A549 (cell line): ENCODE results near the gene CDC23. TPM values are rescaled to one million over a fixed set of nuclear protein-coding genes. Genes with fewer than 3 reads are reported as not detected.

Source experiments
- ATAC-seq, 2 experiments: fragments of 200-7000 bp in 1 of 2; fragments of >200 bp in 1 of 2; cut with Nextera tagmentation in 1 of 2; cut with Tn5 transposase in 1 of 2; 3 replicates each; pipeline versions ENCODE4 v1.8.0 to v1.9.1; 2018 to 2020; ENCODE audit warnings: mild to moderate bottlenecking in 1 of 2, moderate library complexity in 1 of 2
- CTCF ChIA-PET: fragments of 300-600 bp; sonication (Branson Sonifier 250); formaldehyde crosslinking; extraction: SDS; loops from one replicate; lab custom pipeline; 2021; ENCODE audit warnings: antibody characterized with exemption, inconsistent platforms; lab: Yijun Ruan, JAX
- POLR2A ChIA-PET: fragments of 350-600 bp; formaldehyde crosslinking; extraction: SDS; loops from one replicate; lab custom pipeline; 2021; ENCODE audit warnings: antibody characterized with exemption, inconsistent platforms; lab: Yijun Ruan, JAX
- DNase-seq, 2 experiments: peaks; one replicate each; pipeline versions ENCODE4 v3.0.0 to v3.0.0-alpha.2; 2011 to 2016; ENCODE audit warnings: low read depth in 1 of 2, low spot score in 1 of 2
- FAIRE-seq: peaks from 2 replicates; lab custom pipeline; 2011; peaks lifted over from hg19 to GRCh38; lab: Jason Lieb, UNC
- H3K27ac ChIP-seq, 2 experiments: fragments of >200 bp; sonication (Bioruptor Twin); formaldehyde crosslinking; 3 replicates each; pipeline ENCODE4 v1.5.1; 2016 to 2017
- H3K4me1 ChIP-seq: fragments of >200 bp; sonication (Bioruptor Twin); formaldehyde crosslinking; 3 replicates; pipeline ENCODE4 v1.6.1; 2016
- H3K4me2 ChIP-seq: fragments of >200 bp; sonication (Bioruptor Twin); formaldehyde crosslinking; 3 replicates; pipeline ENCODE4 v1.6.1; 2016
- H3K4me3 ChIP-seq: fragments of >200 bp; sonication (Bioruptor Twin); formaldehyde crosslinking; 3 replicates; pipeline ENCODE4 v1.5.1; 2016
- H3K9me3 ChIP-seq: fragments of >200 bp; sonication (Bioruptor Twin); formaldehyde crosslinking; 3 replicates; pipeline ENCODE4 v1.6.1; 2016
- CBX8 ChIP-seq: fragments of 200-600 bp; sonication (generic); IDR thresholded peaks from 2 replicates; pipeline ENCODE4 v1.6.1; 2016
- CHD4 ChIP-seq: fragments of 200-600 bp; sonication (generic); IDR thresholded peaks from 2 replicates; pipeline ENCODE4 v1.6.1; 2016; ENCODE audit warnings: antibody characterized with exemption, mild to moderate bottlenecking, borderline replicate concordance
- EP300 ChIP-seq, 2 experiments: fragments of >200 bp; sonication (Bioruptor Twin); formaldehyde crosslinking; IDR thresholded peaks; 2 replicates in 1 of 2; 3 replicates in 1 of 2; pipeline ENCODE4 v1.6.1; 2016 to 2017
- FOXS1 ChIP-seq: fragments of 250-450 bp; sonication (Bioruptor Pico); IDR thresholded peaks from 2 replicates; pipeline ENCODE4 v1.5.0; 2020; ENCODE audit warnings: mild to moderate bottlenecking, moderate library complexity
- GATA3 ChIP-seq: IDR thresholded peaks from 2 replicates; pipeline ENCODE4 v1.6.1; 2012; ENCODE audit warnings: borderline replicate concordance
- HDAC2 ChIP-seq: fragments of 200-600 bp; sonication (generic); IDR thresholded peaks from 2 replicates; pipeline ENCODE4 v1.6.1; 2016
- JUN ChIP-seq, 2 experiments: fragments of >200 bp; sonication (Bioruptor Twin); formaldehyde crosslinking; IDR thresholded peaks; 2 replicates in 1 of 2; 3 replicates in 1 of 2; pipeline ENCODE4 v1.6.1; 2016 to 2017
- KDM1A ChIP-seq: fragments of 200-600 bp; sonication (generic); IDR thresholded peaks from 2 replicates; pipeline ENCODE4 v1.6.1; 2016; ENCODE audit warnings: low read depth, mild to moderate bottlenecking
- KDM5A ChIP-seq: fragments of 200-600 bp; sonication (generic); IDR thresholded peaks from 2 replicates; pipeline ENCODE4 v1.6.1; 2016; ENCODE audit warnings: antibody characterized with exemption, mild to moderate bottlenecking
- MAFK ChIP-seq: fragments of 450-650 bp; IDR thresholded peaks from 2 replicates; pipeline ENCODE4 v1.6.1; 2014; ENCODE audit not compliant: partially characterized antibody
- NPAS2 ChIP-seq: fragments of 250-450 bp; sonication (Bioruptor Pico); IDR thresholded peaks from 2 replicates; pipeline ENCODE4 v1.8.0; 2022; ENCODE audit warnings: mild to moderate bottlenecking, moderate library complexity, borderline replicate concordance
- PHF8 ChIP-seq: fragments of 200-600 bp; sonication (generic); IDR thresholded peaks from 2 replicates; pipeline ENCODE4 v1.6.1; 2016; ENCODE audit warnings: low read depth, mild to moderate bottlenecking, antibody characterized with exemption, moderate library complexity, borderline replicate concordance
- POLR2A ChIP-seq: IDR thresholded peaks from 2 replicates; pipeline ENCODE4 v1.6.1; 2012; ENCODE audit warnings: mild to moderate bottlenecking, low read length
- RARB ChIP-seq: fragments of 250-450 bp; sonication (Bioruptor Pico); IDR thresholded peaks from 2 replicates; pipeline ENCODE4 v1.8.0; 2021; ENCODE audit warnings: mild to moderate bottlenecking, moderate library complexity
- SREBF2 ChIP-seq: fragments of 450-650 bp; IDR thresholded peaks from 2 replicates; pipeline ENCODE4 v1.6.1; 2014; ENCODE audit warnings: mild to moderate bottlenecking, moderate library complexity
- ZFP36 ChIP-seq: fragments of 450-650 bp; IDR thresholded peaks from 2 replicates; pipeline ENCODE4 v1.6.1; 2014; ENCODE audit warnings: borderline replicate concordance; ENCODE audit not compliant: partially characterized antibody
- ZSCAN20 ChIP-seq: fragments of 250-450 bp; sonication (Bioruptor Pico); IDR thresholded peaks from 2 replicates; pipeline ENCODE4 v1.8.0; 2022; ENCODE audit warnings: mild to moderate bottlenecking, moderate library complexity
- WGBS: methylation state at CpG from one replicate; pipeline ENCODE4 v1.1.6; 2017; ENCODE audit errors: missing lambda C conversion rate; 5-methylcytosine and 5-hydroxymethylcytosine counted together
- polyA plus RNA-seq, 4 experiments: library from polyadenylated mRNA; depleted of rRNA in 3 of 4; stranded (reverse); fragments of >200 nt; fragmentation: RNase III in 1 of 4; extraction: RNeasy Plus Mini Kit Qiagen cat#74134 plus additional on column Dnase treatment in 1 of 4; gene quantifications; 2 replicates in 3 of 4; 3 replicates in 1 of 4; pipeline ENCODE4 v1.2.3, GENCODE V29; 2011 to 2017
- TF ChIP-seq, protein P1 (sequence below): fragments of 150-350 bp; IDR thresholded peaks from 2 replicates; pipeline ENCODE4 v1.6.1; 2014; ENCODE audit warnings: low read depth, mild to moderate bottlenecking, low read length
- TF ChIP-seq, protein P2 (sequence below): fragments of >200 bp; sonication (Bioruptor Twin); formaldehyde crosslinking; IDR thresholded peaks from 3 replicates; pipeline ENCODE4 v1.6.1; 2016
- TF ChIP-seq, protein P3 (sequence below): IDR thresholded peaks from 2 replicates; pipeline ENCODE4 v1.6.1; 2012

CDC23 gene
- polyA plus RNA-seq, 2 of the 4 experiments (the other 2 are of a cell fraction) = 37.1 to 70.3 TPM

DNA sequence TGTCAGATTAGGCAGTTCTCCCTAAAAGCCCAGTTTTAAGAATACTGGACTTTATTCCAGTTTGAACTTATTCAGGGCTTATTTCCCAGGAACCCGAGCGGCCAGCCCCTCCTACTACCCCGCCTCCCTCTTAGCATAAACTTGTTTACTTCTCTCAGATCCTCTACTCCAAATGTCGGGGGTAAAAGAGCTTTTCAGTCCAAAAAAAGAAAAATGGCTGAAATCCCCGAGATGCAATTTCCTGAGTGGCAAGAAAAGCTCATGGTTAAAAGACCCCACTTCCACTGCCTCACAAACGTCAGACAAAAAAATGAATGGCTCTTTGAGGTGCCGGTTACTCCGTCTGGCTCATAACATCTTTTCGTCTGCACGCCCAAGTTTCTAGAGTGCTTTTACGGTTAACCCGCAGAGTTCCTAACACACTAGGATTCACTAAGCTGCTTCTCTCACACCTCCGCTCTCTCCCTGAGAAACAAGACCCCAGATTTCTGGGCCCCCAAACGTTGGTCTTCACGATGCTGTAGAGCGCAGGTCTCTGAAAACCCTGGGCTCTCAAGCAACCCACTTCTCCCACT, 35.1 kb downstream of the CDC23 start:
- H3K4me2 ChIP-seq = peak overlapping the region; percentile 90
- peaks cover 15% of the 10 kb centered on the region for H3K4me1 ChIP-seq
- TF ChIP-seq CHD4 (no peak), SREBF2 (no peak), PHF8 (peak; percentile 90; the same call in 1 of the 2 replicates), KDM5A (peak; percentile 68)
- DNase-seq (peak; percentile 22 to 43), FAIRE-seq (no peak), ATAC-seq (peak; percentile 51 to 56; a peak in 5 of 6 replicates)
- POLR2A ChIA-PET = interaction anchor here (0.8 kb wide), 2 partner anchors 11 to 424 kb away, joined by 3 read pairs; no protein-coding TSS in a partner anchor
- peak overlapping the region; percentile 76 to 92 for H3K27ac ChIP-seq
- H3K4me3 ChIP-seq = peak overlapping the region; percentile 80
- CTCF ChIA-PET = interaction anchor here (0.6 to 6.3 kb wide), 12 partner anchors 8 to 325 kb away, joined by 3 to 41 read pairs (median 4); partner anchors contain the start of gene KDM3B
- no peaks in the 10 kb centered on the region for H3K9me3 ChIP-seq
- WGBS = under 1% methylated on average over 16 of the region's 16 CpGs

DNA sequence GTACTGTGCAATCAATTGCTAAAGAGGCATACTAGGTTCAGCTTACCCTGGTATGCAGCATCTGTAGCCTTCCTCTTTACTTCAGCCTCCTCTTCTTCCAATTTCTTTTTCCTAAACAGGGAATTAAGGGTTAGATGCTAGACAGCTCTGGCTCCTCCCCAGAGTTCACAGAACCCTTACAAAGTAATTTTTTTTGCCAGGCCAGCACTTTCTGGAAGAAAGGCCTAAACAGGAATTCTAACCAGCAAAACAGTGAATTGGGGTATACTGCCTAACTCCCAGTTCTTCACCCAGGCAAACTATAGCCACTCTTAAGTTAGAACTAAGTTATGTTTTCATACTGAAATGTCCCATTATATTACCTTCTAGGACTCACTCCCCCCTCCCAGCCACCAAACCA, 42.8 kb downstream of the CDC23 start:
- POLR2A ChIA-PET = no interaction called here
- DNase-seq (no peak), FAIRE-seq (no peak), ATAC-seq (no peak)
- Histone ChIP-seq H3K4me2 (no peak overlapping the region), H3K4me1 (no peaks in the 10 kb centered on the region), H3K4me3 (no peak overlapping the region), H3K9me3 (no peaks in the 10 kb centered on the region), H3K27ac (no peak overlapping the region)
- CTCF ChIA-PET = interaction anchor here (1.2 to 3.0 kb wide), 3 partner anchors 10 to 93 kb away, joined by 4 to 10 read pairs (median 9); partner anchors contain the start of gene KIF20A
- TF ChIP-seq, protein P1, sequence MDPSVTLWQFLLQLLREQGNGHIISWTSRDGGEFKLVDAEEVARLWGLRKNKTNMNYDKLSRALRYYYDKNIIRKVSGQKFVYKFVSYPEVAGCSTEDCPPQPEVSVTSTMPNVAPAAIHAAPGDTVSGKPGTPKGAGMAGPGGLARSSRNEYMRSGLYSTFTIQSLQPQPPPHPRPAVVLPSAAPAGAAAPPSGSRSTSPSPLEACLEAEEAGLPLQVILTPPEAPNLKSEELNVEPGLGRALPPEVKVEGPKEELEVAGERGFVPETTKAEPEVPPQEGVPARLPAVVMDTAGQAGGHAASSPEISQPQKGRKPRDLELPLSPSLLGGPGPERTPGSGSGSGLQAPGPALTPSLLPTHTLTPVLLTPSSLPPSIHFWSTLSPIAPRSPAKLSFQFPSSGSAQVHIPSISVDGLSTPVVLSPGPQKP = no peak
- peak; percentile 68 for TF ChIP-seq MAFK

DNA sequence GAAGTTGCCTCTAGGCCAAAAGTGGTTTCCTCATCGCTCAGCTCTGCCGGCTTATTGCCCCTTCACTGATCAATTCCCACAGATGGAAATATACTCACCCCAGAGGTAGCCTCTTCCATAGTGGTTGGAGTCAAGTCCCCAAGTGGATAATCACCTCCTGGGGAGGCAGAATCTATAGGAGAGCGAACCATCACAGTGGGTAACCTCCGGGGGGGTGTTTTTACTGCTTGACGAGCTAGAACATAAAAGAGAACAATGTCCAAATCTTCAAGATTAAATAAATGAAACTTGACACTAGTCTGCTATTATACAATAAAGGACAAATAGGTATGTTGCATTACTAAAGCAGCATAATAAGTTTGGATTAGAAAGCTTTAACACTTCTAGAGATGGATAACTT, 44.0 kb downstream of the CDC23 start:
- no peaks in the 10 kb centered on the region for H3K4me1 ChIP-seq
- no peak for FAIRE-seq
- no peak overlapping the region for H3K4me2 ChIP-seq
- no peak overlapping the region for H3K27ac ChIP-seq
- no peaks in the 10 kb centered on the region for H3K9me3 ChIP-seq
- TF ChIP-seq KDM1A (no peak), CBX8 (no peak), POLR2A (no peak), GATA3 (no peak), CHD4 (no peak), EP300 (IDR thresholded peaks at IDR 0.05) (no peak), NPAS2 (no peak), ZFP36 (no peak)
- TF ChIP-seq, protein P2, sequence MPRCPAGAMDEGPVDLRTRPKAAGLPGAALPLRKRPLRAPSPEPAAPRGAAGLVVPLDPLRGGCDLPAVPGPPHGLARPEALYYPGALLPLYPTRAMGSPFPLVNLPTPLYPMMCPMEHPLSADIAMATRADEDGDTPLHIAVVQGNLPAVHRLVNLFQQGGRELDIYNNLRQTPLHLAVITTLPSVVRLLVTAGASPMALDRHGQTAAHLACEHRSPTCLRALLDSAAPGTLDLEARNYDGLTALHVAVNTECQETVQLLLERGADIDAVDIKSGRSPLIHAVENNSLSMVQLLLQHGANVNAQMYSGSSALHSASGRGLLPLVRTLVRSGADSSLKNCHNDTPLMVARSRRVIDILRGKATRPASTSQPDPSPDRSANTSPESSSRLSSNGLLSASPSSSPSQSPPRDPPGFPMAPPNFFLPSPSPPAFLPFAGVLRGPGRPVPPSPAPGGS = no peak
- TF ChIP-seq, protein P3, sequence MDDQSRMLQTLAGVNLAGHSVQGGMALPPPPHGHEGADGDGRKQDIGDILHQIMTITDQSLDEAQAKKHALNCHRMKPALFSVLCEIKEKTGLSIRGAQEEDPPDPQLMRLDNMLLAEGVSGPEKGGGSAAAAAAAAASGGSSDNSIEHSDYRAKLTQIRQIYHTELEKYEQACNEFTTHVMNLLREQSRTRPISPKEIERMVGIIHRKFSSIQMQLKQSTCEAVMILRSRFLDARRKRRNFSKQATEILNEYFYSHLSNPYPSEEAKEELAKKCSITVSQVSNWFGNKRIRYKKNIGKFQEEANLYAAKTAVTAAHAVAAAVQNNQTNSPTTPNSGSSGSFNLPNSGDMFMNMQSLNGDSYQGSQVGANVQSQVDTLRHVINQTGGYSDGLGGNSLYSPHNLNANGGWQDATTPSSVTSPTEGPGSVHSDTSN = no peak
- H3K4me3 ChIP-seq = no peak overlapping the region
- DNase-seq = no peak
- no peak for ATAC-seq
- WGBS = 98% methylated on average over 5 of the region's 5 CpGs
- ChIA-PET CTCF (interaction anchor here (0.9 to 3.0 kb wide), 5 partner anchors 11 to 183 kb away, joined by 3 to 10 read pairs (median 4); partner anchors contain the start of genes KDM3B and KIF20A), POLR2A (no interaction called here)

DNA sequence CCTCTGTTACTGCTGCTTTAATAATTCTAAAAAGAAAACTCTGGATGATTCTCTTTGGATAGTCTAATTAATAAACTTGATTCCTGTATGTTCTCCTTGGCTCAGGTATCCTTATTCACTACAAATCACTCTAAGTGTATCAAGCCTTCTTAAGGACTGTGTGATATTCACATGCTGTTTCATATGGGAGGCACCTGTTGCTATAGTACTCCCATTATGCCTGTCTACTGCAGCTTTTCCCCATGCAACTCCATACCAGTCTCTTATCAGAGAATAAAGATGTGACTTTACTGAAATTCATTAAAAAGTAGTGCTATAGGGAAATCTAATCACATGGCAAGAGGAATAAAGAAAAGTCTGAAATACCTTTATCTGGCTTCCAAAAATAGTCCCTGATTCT, 49.4 kb downstream of the CDC23 start:
- no peak for ATAC-seq

More for the DNA sequence above, 49.4 kb downstream of the CDC23 start:
- no peak for FAIRE-seq
- Histone ChIP-seq H3K9me3 (no peaks in the 10 kb centered on the region), H3K4me3 (no peak overlapping the region), H3K4me2 (no peak overlapping the region), H3K4me1 (no peaks in the 10 kb centered on the region), H3K27ac (no peak overlapping the region)
- no peak for TF ChIP-seq HDAC2
- TF ChIP-seq JUN (IDR thresholded peaks at IDR 0.05) = no peak
- TF ChIP-seq RARB = no peak
- TF ChIP-seq FOXS1 (CRISPR knock-in tag) = no peak
- no peak for TF ChIP-seq ZSCAN20 (CRISPR knock-in tag)
- no peak for DNase-seq
- POLR2A ChIA-PET = no interaction called here
- CTCF ChIA-PET = interaction anchor here (0.6 to 1.7 kb wide), 6 partner anchors 30 to 302 kb away, joined by 3 to 6 read pairs (median 3); partner anchors contain the start of gene KDM3B
